Measurements from ENCODE around the gene XPO1. TPM values are rescaled to one million over a fixed set of nuclear protein-coding genes. Genes with fewer than 3 reads are reported as not detected.

The XPO1 gene
- total and polyA plus RNA-seq, 2 experiments from 2014 or later, result 115 to 485 TPM

DNA sequence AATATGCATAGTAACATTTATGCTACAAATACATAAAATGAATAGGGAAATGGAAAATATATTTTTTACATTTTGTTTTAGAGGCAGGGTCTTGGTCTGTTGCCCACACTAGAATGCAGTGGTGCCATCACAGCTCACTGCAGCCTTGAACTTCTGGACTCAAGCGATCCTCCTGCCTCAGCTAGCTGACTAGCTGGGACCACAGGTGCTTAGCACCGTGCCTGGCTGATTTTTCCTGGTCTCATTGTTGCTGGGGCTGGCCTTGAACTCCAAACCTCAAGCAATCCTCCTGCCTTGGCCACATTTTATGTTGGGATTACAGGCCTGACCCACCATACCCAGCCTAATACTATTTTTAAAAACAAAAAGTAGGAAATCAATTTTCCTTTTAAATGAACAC, 33.2 kb downstream of the XPO1 start:
- Mint-ChIP-seq H3K4me1 (no peaks in the 10 kb centered on the region), H3K36me3 (ENCODE audit: low read depth) (peaks cover 86% of the 10 kb centered on the region), H3K4me3 (no peak overlapping the region), H3K9me3 (no peaks in the 10 kb centered on the region), H3K27me3 (ENCODE audit: insufficient read depth, low read depth, poor library complexity) (peaks cover 20% of the 10 kb centered on the region), H3K27ac (no peak overlapping the region)
- Histone ChIP-seq H3K4me2 (no peak overlapping the region), H3K4me3 (no peak overlapping the region), H3K27ac (ENCODE audit: low read depth) (no peak overlapping the region), H3K36me3 (ENCODE audit: insufficient read depth) (peaks cover 44% of the 10 kb centered on the region), H3K79me2 (replicated peaks; ENCODE audit: insufficient read depth) (peaks cover 98% of the 10 kb centered on the region), H3K27me3 (ENCODE audit: insufficient read depth) (no peaks in the 10 kb centered on the region), H4K20me1 (replicated peaks; ENCODE audit: insufficient read depth) (peaks cover 49% of the 10 kb centered on the region), H3F3A (replicated peaks; ENCODE audit: low read depth) (peaks cover 12% of the 10 kb centered on the region), H3K4me1 (ENCODE audit: insufficient read depth) (peaks cover 4% of the 10 kb centered on the region; the same call in 1 of the 2 replicates), H2AFZ (no peak overlapping the region), H3K9me2 (ENCODE audit: insufficient read depth) (no peaks in the 10 kb centered on the region)
- no peak for DNase-seq (ENCODE audit: low spot score)
- ATAC-seq, result no peak
- TF ChIP-seq REST (IDR thresholded peaks at IDR 0.05; ENCODE audit: unreplicated experiment) (no peak), NANOG (IDR thresholded peaks at IDR 0.05; ENCODE audit: borderline replicate concordance) (no peak), JUNB (IDR thresholded peaks at IDR 0.05; ENCODE audit: unreplicated experiment) (no peak)

GRCh38 chr2:61499060-61499459, 39.1 kb downstream of the XPO1 start:
- Histone ChIP-seq H3K9me2 (ENCODE audit: insufficient read depth) (no peaks in the 10 kb centered on the region), H3K79me2 (replicated peaks; ENCODE audit: insufficient read depth) (peaks cover 81% of the 10 kb centered on the region), H3K27me3 (ENCODE audit: insufficient read depth) (no peaks in the 10 kb centered on the region), H3K4me2 (no peak overlapping the region), H3K27ac (ENCODE audit: low read depth) (no peak overlapping the region), H3F3A (replicated peaks; ENCODE audit: low read depth) (peaks cover 6% of the 10 kb centered on the region), H2AFZ (no peak overlapping the region), H3K36me3 (ENCODE audit: insufficient read depth) (peaks cover 86% of the 10 kb centered on the region), H3K4me3 (no peak overlapping the region), H4K20me1 (replicated peaks; ENCODE audit: insufficient read depth) (peaks cover 27% of the 10 kb centered on the region), H3K4me1 (ENCODE audit: insufficient read depth) (no peaks in the 10 kb centered on the region)
- Mint-ChIP-seq H3K36me3 (ENCODE audit: low read depth) (peaks cover 94% of the 10 kb centered on the region), H3K27me3 (ENCODE audit: insufficient read depth, low read depth, poor library complexity) (peaks cover 13% of the 10 kb centered on the region), H3K27ac (no peak overlapping the region), H3K4me1 (no peaks in the 10 kb centered on the region), H3K4me3 (no peak overlapping the region), H3K9me3 (no peaks in the 10 kb centered on the region)
- DNase-seq (ENCODE audit: low spot score), result no peak
- TF ChIP-seq, protein P1, sequence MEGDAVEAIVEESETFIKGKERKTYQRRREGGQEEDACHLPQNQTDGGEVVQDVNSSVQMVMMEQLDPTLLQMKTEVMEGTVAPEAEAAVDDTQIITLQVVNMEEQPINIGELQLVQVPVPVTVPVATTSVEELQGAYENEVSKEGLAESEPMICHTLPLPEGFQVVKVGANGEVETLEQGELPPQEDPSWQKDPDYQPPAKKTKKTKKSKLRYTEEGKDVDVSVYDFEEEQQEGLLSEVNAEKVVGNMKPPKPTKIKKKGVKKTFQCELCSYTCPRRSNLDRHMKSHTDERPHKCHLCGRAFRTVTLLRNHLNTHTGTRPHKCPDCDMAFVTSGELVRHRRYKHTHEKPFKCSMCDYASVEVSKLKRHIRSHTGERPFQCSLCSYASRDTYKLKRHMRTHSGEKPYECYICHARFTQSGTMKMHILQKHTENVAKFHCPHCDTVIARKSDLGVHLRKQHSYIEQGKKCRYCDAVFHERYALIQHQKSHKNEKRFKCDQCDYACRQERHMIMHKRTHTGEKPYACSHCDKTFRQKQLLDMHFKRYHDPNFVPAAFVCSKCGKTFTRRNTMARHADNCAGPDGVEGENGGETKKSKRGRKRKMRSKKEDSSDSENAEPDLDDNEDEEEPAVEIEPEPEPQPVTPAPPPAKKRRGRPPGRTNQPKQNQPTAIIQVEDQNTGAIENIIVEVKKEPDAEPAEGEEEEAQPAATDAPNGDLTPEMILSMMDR (conservative IDR thresholded peaks at IDR 0.05; ENCODE audit: low read depth in 2 of 2), result no peak
- no peak for TF ChIP-seq NANOG (IDR thresholded peaks at IDR 0.05; ENCODE audit: borderline replicate concordance)
- no peak for TF ChIP-seq EZH2phosphoT487 (IDR thresholded peaks at IDR 0.05; ENCODE audit: unreplicated experiment)
- TF ChIP-seq ZNF462 (CRISPR knock-in tag; IDR thresholded peaks at IDR 0.05), result no peak
- no peak for TF ChIP-seq EZH2 (IDR thresholded peaks at IDR 0.05; ENCODE audit: low read depth, unreplicated experiment)
- TF ChIP-seq POLR2AphosphoS5 (IDR thresholded peaks at IDR 0.05; ENCODE audit: low read depth), result no peak
- ATAC-seq, result no peak

All from GM23338 (cell line).